GM13976 (cell line): ENCODE data around the gene SUMO2.

Experiments used
- DNase-seq: peaks from one replicate; pipeline ENCODE4 v3.0.0; 2012; ENCODE audit warnings: low spot score
- in situ Hi-C: fragments of 300-500 bp; cut with MboI; formaldehyde crosslinking; loops from one replicate; pipeline ENCODE4 v1.12.0; 2022; ENCODE audit warnings: low sequenced_read_pairs, mixed read lengths, inconsistent platforms; ENCODE audit not compliant: unreplicated experiment
- TF ChIP-seq, protein P1 (sequence below): IDR thresholded peaks from 2 replicates; pipeline ENCODE4 v1.5.1; 2012; ENCODE audit warnings: borderline replicate concordance, mild to moderate bottlenecking; ENCODE audit not compliant: insufficient read depth; ENCODE audit errors: extremely low read depth, missing control alignments, control extremely low read depth

The SUMO2 gene

DNA sequence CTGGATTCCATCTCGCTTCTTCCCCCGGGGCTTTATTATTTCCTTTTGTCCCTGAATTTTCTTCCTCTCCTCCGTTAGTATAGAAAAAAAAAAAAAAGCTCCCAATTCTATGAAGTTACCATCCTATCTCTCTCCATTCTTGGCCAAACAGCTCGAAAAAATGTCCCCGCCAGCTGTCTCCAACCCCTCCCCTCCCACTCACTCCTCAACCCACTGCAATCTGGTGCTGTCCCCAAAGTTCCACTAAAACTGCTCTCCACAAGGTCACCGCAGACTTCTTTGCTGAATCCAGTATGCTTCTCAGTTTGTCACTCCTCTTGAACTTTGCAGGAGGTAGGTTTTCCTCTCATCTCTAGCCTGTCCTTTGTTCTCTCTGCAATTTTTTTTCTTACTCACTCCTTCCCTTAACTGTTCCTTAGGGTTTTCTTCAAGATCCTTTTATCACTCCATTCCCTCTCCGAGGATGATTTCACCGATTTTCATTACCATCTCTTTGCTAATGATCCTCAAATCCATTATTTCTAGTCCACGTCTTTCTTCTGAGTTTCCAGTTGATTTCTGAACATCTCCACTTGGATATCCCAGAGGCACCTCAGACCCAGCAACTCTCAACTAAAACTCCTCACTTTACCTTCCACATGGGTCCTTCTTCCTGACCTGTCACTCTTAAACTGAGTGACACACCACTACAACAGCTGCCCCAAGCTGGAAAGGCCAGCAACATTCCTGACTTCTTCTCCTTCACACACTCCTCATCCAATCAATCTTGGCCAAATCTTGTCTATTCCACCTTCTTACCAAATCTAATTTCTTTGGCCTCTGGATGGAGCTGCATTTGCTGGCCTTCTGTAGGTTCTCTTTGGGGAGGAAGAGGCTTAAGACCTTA is 1.5 kb upstream of the SUMO2 start:
- in situ Hi-C loops: no loop called here
- DNase-seq: no peak
- TF ChIP-seq, protein P1, sequence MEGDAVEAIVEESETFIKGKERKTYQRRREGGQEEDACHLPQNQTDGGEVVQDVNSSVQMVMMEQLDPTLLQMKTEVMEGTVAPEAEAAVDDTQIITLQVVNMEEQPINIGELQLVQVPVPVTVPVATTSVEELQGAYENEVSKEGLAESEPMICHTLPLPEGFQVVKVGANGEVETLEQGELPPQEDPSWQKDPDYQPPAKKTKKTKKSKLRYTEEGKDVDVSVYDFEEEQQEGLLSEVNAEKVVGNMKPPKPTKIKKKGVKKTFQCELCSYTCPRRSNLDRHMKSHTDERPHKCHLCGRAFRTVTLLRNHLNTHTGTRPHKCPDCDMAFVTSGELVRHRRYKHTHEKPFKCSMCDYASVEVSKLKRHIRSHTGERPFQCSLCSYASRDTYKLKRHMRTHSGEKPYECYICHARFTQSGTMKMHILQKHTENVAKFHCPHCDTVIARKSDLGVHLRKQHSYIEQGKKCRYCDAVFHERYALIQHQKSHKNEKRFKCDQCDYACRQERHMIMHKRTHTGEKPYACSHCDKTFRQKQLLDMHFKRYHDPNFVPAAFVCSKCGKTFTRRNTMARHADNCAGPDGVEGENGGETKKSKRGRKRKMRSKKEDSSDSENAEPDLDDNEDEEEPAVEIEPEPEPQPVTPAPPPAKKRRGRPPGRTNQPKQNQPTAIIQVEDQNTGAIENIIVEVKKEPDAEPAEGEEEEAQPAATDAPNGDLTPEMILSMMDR: no peak

DNA sequence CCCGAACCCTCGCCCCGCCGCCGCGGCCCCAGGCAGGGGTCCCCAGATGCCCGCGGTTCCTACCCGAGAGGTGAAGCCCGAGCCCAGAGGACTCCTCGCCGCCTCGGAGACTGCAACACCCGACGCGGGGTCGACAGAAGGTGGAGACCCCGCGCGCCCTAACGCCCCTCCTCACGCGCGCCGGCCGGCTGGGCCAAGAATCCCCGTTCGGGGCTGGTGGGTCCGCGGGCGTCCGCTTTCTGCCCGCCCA is 515 bp downstream of the SUMO2 start:
- TF ChIP-seq, protein P1: no peak
- DNase-seq: no peak
- in situ Hi-C loops: no loop called here

DNA sequence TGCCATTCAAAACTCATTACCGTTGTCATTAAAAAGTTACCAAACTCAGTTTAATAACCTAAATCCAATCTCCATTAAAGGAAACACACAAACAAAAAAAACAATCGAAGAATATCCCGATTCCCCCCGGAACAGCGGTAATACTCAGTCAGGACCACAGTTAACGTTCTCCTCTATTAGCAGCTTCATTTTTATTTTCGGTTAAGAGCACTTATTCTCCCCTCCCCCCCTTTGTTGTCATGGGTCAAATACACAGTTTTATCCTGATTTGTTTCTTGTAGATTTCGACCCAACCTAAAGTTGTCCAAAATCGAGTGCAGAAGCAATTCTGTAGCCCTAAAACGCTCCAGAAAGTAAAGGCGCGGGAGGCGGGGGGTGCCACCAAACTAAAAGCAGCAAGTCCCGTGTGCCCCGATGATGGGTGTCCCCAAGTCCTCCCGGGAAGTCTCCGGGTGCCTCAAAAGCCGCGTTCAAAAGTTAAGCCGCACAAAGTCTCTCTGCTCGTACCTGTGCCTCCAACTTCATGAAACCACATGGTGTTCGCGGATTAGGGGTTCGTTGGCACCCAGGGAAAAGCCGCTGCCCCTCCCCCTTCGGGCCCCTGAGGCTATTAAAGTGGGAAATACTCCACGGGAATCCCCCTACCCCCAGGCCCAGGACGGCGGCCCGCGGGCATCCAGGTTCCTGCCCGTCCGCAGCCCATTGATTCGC is 996 bp downstream of the SUMO2 start:
- peak; percentile 45 for DNase-seq
- TF ChIP-seq, protein P1: no peak
- in situ Hi-C loops: no loop called here

DNA sequence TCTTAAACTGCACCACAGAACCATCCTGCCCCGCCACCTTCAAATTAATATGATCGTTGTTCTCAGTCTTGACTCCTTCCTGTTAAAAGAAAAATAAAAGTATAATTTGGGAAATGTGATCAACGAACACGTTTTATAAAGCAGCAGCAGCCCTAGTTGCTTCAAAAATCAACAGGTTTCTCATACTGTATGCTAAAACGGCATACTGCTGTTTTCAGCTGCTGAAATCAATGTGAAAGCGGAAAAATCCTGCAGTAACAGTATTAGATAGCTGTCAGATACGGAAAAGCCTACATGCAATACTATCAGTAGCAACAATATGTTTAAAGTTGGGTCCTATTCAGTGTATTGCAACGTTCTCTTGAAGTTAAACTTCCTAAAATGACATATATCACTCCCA is 1.6 kb downstream of the SUMO2 start:
- TF ChIP-seq, protein P1: no peak
- no peak for DNase-seq
- in situ Hi-C loops: no loop called here

DNA sequence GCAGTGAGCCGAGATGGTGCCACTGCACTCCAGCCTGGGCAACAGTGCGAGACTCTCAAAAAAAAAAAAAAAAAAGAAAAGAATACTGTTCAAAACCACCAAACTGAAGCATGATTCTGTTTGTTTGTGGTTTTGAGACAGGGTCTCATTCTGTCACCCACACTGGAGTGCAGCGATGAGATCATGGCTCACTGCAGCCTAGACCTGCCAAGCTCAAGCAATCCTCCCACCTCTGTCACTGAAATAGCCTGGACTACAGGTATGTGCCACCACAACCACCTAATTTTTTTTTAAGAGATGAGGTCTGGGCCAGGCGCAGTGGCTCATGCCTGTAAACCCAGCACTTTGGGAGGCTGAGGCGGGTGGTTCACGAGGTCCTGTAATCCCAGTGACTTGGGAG is 4.3 kb downstream of the SUMO2 start:
- no peak for DNase-seq
- in situ Hi-C loops: no loop called here
- TF ChIP-seq, protein P1: no peak

DNA sequence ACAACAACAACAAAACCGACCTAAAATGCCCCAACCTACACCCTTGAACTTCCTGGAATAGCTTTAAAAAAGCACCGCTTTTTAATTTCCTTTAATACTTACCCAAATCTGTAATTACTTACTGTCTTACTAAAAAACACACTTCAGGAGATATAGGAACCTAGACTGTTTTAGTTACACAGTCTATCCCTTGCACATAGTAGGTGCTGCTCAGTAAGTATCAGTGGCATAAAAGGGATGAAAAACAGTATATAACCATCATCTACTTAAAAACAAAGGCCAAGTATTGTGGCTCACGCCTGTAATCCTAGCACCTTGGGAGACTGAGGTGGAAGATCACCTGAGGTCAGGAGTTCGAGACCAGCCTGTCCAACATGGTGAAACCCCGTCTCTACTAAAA is 6.1 kb downstream of the SUMO2 start:
- in situ Hi-C loops: no loop called here
- TF ChIP-seq, protein P1: no peak
- no peak for DNase-seq
